Measurements from ENCODE around the gene TFPT.

Gene TFPT

GRCh38 chr19:54114340-54115108 is 933 bp downstream of the TFPT start:
- no peak for TF ChIP-seq CTCF (IDR thresholded peaks at IDR 0.05; ENCODE audit: low read depth, low read length)
- DNase-seq (ENCODE audit: extremely low read depth, low read depth) = no peak

GRCh38 chr19:54109651-54110050 is 5.8 kb downstream of the TFPT start:
- DNase-seq (ENCODE audit: extremely low read depth, low read depth) = no peak
- TF ChIP-seq CTCF (IDR thresholded peaks at IDR 0.05; ENCODE audit: low read depth, low read length) = no peak

DNA sequence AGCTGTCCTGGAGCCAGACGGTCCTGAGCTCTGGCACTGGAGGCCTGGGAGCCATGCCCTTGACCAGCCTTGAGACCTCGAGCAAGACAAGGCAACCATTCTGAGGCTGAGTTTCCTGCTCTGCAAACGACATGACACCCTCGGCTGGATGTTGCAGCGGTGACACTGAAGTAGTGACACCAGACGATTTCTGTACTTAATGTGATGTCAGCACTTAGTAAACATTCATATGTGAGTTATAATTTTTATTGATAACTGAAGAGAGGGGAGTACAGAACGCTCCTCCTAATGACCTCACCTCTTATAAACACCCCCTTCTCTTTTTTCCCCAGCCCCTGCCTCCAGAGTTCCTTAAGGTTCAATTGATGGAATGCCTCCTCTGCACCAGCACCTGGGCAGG is 7.0 kb downstream of the TFPT start:
- DNase-seq (ENCODE audit: extremely low read depth, low read depth) = no peak
- no peak for TF ChIP-seq CTCF (IDR thresholded peaks at IDR 0.05; ENCODE audit: low read depth, low read length)

- TF ChIP-seq CTCF (IDR thresholded peaks at IDR 0.05; ENCODE audit: low read depth, low read length) = no peak
- DNase-seq (ENCODE audit: extremely low read depth, low read depth) = no peak
These were observed 7.5 kb downstream of the TFPT start for GRCh38 chr19:54107876-54108490.

DNA sequence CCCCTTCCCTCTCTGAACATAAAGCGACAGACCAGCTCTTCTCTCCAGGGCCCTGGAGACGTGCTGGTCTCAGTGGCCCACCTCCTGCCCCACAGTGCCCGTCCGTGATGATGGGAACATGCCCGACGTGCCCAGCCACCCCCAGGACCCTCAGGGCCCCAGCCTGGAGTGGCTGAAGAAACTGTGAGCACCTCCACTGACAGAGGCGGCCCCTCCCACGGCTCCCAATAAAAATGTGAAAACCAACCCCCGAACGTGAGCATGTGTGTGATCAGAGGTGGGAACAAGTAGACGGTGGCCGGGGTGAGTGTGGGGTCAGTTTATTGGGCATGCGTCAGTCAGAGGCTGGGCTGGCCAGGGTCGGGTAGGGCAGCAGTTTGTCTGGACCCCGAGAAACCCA is 8.7 kb downstream of the TFPT start:
- DNase-seq (ENCODE audit: extremely low read depth, low read depth) = no peak
- no peak for TF ChIP-seq CTCF (IDR thresholded peaks at IDR 0.05; ENCODE audit: low read depth, low read length)

DNA sequence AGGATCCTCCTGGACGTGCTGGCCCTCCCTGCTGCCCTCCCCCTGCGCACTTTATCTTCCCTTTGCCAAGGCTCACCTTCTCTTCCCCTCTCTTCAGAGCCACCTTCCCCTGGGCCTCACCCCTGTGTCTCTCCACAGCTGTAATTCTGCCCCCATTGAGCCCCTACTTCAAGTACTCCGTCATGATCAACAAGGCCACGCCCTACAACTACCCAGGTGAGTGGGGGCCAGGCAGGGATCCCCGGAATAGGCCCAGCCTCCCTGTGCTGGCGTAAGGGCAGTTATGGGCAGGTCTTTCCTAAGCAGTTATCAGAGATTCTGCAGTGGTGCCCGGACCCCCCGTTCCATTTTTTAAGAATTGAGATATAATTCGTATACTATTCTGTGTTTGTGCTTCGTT is 9.7 kb downstream of the TFPT start:
- no peak for TF ChIP-seq CTCF (IDR thresholded peaks at IDR 0.05; ENCODE audit: low read depth, low read length)
- DNase-seq (ENCODE audit: extremely low read depth, low read depth) = no peak

DNA sequence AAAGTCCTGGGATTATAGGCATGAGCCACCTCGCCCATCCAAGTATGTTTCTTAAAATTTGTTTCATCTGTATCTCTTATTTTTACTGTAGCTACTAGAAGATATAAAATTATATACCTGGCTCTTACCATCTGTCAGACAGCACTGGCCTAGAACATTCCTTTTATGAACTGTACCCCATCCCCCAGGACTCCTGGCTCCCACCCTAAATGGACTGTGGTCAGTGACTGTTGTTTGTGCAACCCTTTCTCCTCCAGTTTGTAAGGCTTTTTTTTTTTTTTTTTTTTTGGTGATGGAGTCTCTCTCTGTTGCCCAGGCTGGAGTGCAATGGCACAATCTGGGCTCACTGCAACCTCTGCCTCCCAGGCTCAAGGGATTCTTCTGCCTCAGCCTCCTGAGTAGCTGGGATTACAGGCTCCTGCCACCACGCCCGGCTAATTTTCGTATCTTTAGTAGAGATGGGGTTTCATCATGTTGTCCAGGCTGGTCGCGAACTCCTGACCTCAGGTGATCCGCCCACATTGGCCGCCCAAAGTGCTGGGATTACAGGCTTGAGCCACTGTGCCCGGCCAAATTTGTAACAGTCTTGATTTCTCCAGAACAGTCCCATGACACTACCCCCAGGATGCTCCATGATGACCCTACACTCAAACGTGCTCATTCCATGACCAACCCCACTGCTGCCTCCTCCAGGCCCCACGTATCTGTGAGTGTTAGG is 10.3 kb downstream of the TFPT start:
- no peak for DNase-seq (ENCODE audit: extremely low read depth, low read depth)
- no peak for TF ChIP-seq CTCF (IDR thresholded peaks at IDR 0.05; ENCODE audit: low read depth, low read length)
